GM12878 (cell line): ENCODE data around the gene TNFSF9. TPM values are rescaled to one million over a fixed set of nuclear protein-coding genes. Genes with fewer than 3 reads are reported as not detected.

Source experiments
- ATAC-seq: fragments of 200-7000 bp; cut with Tn5 transposase; 3 replicates; pipeline ENCODE4 v1.9.1; 2020; ENCODE audit warnings: mild to moderate bottlenecking, moderate library complexity
- BruUV-seq: library from RNA; stranded (reverse); fragments of 400-500 nt; replicated peaks from 2 replicates; lab custom pipeline; 2021; lab: Mats Ljungman, UMichigan
- CTCF ChIA-PET: fragments of 300-600 bp; sonication (Branson Sonifier 250); formaldehyde crosslinking; extraction: SDS; loops from one replicate; lab custom pipeline; 2021; ENCODE audit warnings: inconsistent platforms; lab: Yijun Ruan, JAX
- POLR2A ChIA-PET: fragments of 350-600 bp; formaldehyde crosslinking; extraction: SDS; loops from one replicate; lab custom pipeline; 2021; ENCODE audit warnings: inconsistent platforms; lab: Charles Lee
- RAD21 ChIA-PET: fragments of 300-600 bp; sonication (Branson Sonifier 250); formaldehyde crosslinking; loops from one replicate; lab custom pipeline; 2023; ENCODE audit warnings: antibody characterized with exemption; ENCODE audit not compliant: unreplicated experiment; lab: Charles Lee
- SMC1A ChIA-PET: fragments of 300-600 bp; sonication (Branson Sonifier 250); formaldehyde crosslinking; loops from one replicate; lab custom pipeline; 2023; ENCODE audit not compliant: unreplicated experiment, uncharacterized antibody; lab: Charles Lee
- DNase-seq: peaks from one replicate; pipeline ENCODE4 v3.0.0-alpha.2; 2011; ENCODE audit warnings: low read depth, low spot score
- FAIRE-seq: peaks from 3 replicates; lab custom pipeline; 2011; peaks lifted over from hg19 to GRCh38; lab: Jason Lieb, UNC
- H2AFZ ChIP-seq: 2 replicates; pipeline ENCODE4 v1.6.0; 2011; ENCODE audit warnings: low read depth, low read length, control low read depth; ENCODE audit not compliant: control insufficient read depth
- H3K27ac ChIP-seq: 2 replicates; pipeline ENCODE4 v1.5.1; 2011; ENCODE audit warnings: control low read depth; ENCODE audit not compliant: control insufficient read depth, insufficient read depth
- H3K27me3 ChIP-seq, 2 experiments: replicated peaks in 1 of 2; 2 replicates each; pipeline versions ENCODE4 v1.6.0 to v1.6.1; 2011; ENCODE audit warnings: low read length in 1 of 2; ENCODE audit not compliant: control insufficient read depth in 2 of 2, insufficient read depth in 2 of 2
- H3K36me3 ChIP-seq, 2 experiments: 2 replicates each; pipeline ENCODE4 v1.5.1; 2011; ENCODE audit warnings: low read length in 1 of 2; ENCODE audit not compliant: control insufficient read depth in 2 of 2, insufficient read depth in 2 of 2
- H3K4me1 ChIP-seq: 2 replicates; pipeline ENCODE4 v1.6.1; 2011; ENCODE audit warnings: mild to moderate bottlenecking, low read length, moderate library complexity, mixed read lengths; ENCODE audit not compliant: control insufficient read depth, insufficient read depth
- H3K4me2 ChIP-seq: 2 replicates; pipeline ENCODE4 v1.6.0; 2011; ENCODE audit warnings: control low read depth; ENCODE audit not compliant: control insufficient read depth, insufficient read depth
- H3K4me3 ChIP-seq: fragments of 200-600 bp; sonication (generic); 2 replicates; pipeline ENCODE4 v1.5.1; 2016
- H3K79me2 ChIP-seq: 2 replicates; pipeline ENCODE4 v1.6.0; 2011; ENCODE audit warnings: low read length; ENCODE audit not compliant: control insufficient read depth, insufficient read depth
- H3K9ac ChIP-seq: 2 replicates; pipeline ENCODE4 v1.8.0; 2011; ENCODE audit warnings: low read length, control low read depth, mixed read lengths; ENCODE audit not compliant: control insufficient read depth, insufficient read depth
- H3K9me3 ChIP-seq: replicated peaks from 3 replicates; pipeline ENCODE4 v1.5.1; 2011; ENCODE audit warnings: mild to moderate bottlenecking, low read length; ENCODE audit not compliant: control insufficient read depth, insufficient read depth
- H4K20me1 ChIP-seq: 2 replicates; pipeline ENCODE4 v1.6.0; 2011; ENCODE audit not compliant: control insufficient read depth, insufficient read depth
- BACH1 ChIP-seq: fragments of 450-650 bp; IDR thresholded peaks from 2 replicates; pipeline ENCODE4 v1.6.1; 2017; ENCODE audit warnings: mild to moderate bottlenecking, borderline replicate concordance
- MTA3 ChIP-seq: IDR thresholded peaks from 2 replicates; pipeline ENCODE4 v1.6.1; 2012; ENCODE audit warnings: low read length, inconsistent platforms, borderline replicate concordance
- PAX5 ChIP-seq: IDR thresholded peaks from 2 replicates; pipeline ENCODE4 v1.6.1; 2011; ENCODE audit warnings: low read depth, low read length, borderline replicate concordance
- POU2F2 ChIP-seq: IDR thresholded peaks from 3 replicates; pipeline ENCODE4 v1.6.1; 2011; ENCODE audit warnings: low read depth, mild to moderate bottlenecking, low read length, borderline replicate concordance
- RB1 ChIP-seq: fragments of 450-650 bp; formaldehyde crosslinking; IDR thresholded peaks from 2 replicates; pipeline ENCODE4 v1.6.1; 2017; ENCODE audit warnings: mild to moderate bottlenecking, borderline replicate concordance
- SIN3A ChIP-seq: IDR thresholded peaks from 2 replicates; pipeline ENCODE4 v1.6.1; 2012; ENCODE audit warnings: low read depth, low read length, improper control_type of control experiment
- SMARCA5 ChIP-seq: fragments of 450-650 bp; IDR thresholded peaks from 2 replicates; pipeline ENCODE4 v1.6.1; 2017; ENCODE audit warnings: mild to moderate bottlenecking
- WRNIP1 ChIP-seq: IDR thresholded peaks from 2 replicates; pipeline ENCODE4 v1.6.1; 2011; ENCODE audit warnings: low read depth, low read length, improper control_type of control experiment, borderline replicate concordance
- ZZZ3 ChIP-seq: IDR thresholded peaks from 2 replicates; pipeline ENCODE4 v1.6.1; 2011; ENCODE audit warnings: low read depth; ENCODE audit not compliant: control insufficient read depth, insufficient read length
- WGBS: methylation state at CpG from one replicate; pipeline ENCODE4 v1.1.6; 2016; ENCODE audit warnings: low lambda C conversion rate; ENCODE audit not compliant: insufficient replicate concordance, insufficient coverage; ENCODE audit errors: missing lambda C conversion rate; 5-methylcytosine and 5-hydroxymethylcytosine counted together
- in situ Hi-C: fragments of 300-500 bp; cut with MboI; formaldehyde crosslinking; loops from 9 replicates; pipeline ENCODE4 v1.14.3; 2018; ENCODE audit warnings: mixed read lengths
- intact Hi-C: fragments of 100-400 bp; cut with micrococcal nuclease; formaldehyde crosslinking; loops from one replicate; pipeline ENCODE4 v1.14.2; 2022; ENCODE audit not compliant: unreplicated experiment
- polyA plus RNA-seq, 11 experiments: library from polyadenylated mRNA; depleted of rRNA in 4 of 11; unstranded in 6 of 11; stranded (reverse) in 5 of 11; fragments of >200 nt; fragmentation: Nextera tagmentation in 4 of 11; fragmentation: Illumina TruSeq in 1 of 11; extraction: Ambion mirVana in 4 of 11; extraction: Trizol in 1 of 11; gene quantifications; 1 replicate in 1 of 11; 2 replicates in 10 of 11; pipeline versions ENCODE4 v1.2.1 to v1.2.3, GENCODE V29; 2011 to 2016; ENCODE audit warnings: inconsistent platforms in 2 of 11, missing spikeins in 2 of 11, low read depth in 1 of 11
- total RNA-seq, 4 experiments: library from RNA; depleted of rRNA in 3 of 4; stranded (reverse); fragments of >200 nt in 3 of 4; fragmentation: Illumina TruSeq in 1 of 4; extraction: Trizol in 1 of 4; gene quantifications; 2 replicates each; pipeline versions ENCODE4 v1.2.1 to v1.2.3, GENCODE V29; 2013 to 2021
- TF ChIP-seq, protein P1 (sequence below): IDR thresholded peaks from 2 replicates; pipeline ENCODE4 v1.6.1; 2012; ENCODE audit warnings: low read depth, low read length, improper control_type of control experiment
- TF ChIP-seq, protein P2 (sequence below): IDR thresholded peaks from 2 replicates; pipeline ENCODE4 v1.6.1; 2011; ENCODE audit warnings: low read depth, mild to moderate bottlenecking, low read length, moderate library complexity, borderline replicate concordance; ENCODE audit errors: extremely low read depth
- TF ChIP-seq, protein P3 (sequence below): IDR thresholded peaks from 2 replicates; pipeline ENCODE4 v1.6.1; 2012; ENCODE audit warnings: improper control_type of control experiment, low read depth, low read length; ENCODE audit not compliant: insufficient replicate concordance

Gene TNFSF9
- total and polyA plus RNA-seq, 10 of the 15 experiments (the other 5 are each of a cell fraction or from before 2014, with no cell fraction given), result 6.2 to 75.3 (median 22.1) TPM

DNA sequence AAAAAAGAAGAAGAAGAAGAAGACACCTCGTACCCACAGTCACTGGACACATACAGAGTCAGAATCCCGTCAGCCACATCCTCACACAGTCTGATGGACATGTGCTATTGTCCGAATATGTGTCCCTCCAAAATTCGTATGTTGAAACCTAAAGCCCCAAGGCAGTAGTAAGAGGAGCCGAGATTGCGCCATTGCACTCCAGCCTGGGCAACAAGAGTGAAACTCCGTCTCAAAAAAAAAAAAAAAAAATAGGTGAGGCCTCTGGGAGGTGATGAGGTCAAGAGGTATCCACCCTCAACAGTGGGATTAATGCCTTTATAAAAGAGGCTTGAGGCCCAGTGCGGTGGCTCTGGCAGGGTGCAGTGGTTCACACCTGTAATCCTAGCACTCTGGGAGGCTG, 46.6 kb upstream of the TNFSF9 start:
- no peaks in the 10 kb centered on the region for H3K36me3 ChIP-seq
- no peaks in the 10 kb centered on the region for H4K20me1 ChIP-seq
- no peak overlapping the region for H3K27ac ChIP-seq
- peaks cover 16% of the 10 kb centered on the region for H3K79me2 ChIP-seq
- 86% methylated on average over 8 of the region's 8 CpGs for WGBS
- H3K9me3 ChIP-seq, result no peaks in the 10 kb centered on the region
- in situ Hi-C loops, result no loop called here
- H3K4me3 ChIP-seq, result no peak overlapping the region
- ATAC-seq, result no peak
- intact Hi-C loops, result no loop called here
- RAD21 ChIA-PET, result no interaction called here
- no peak overlapping the region for H3K4me2 ChIP-seq
- H2AFZ ChIP-seq, result no peak overlapping the region
- CTCF ChIA-PET, result interaction anchor here (1.4 kb wide), 1 partner anchor 15 kb away, joined by 3 read pairs; no protein-coding TSS in a partner anchor
- SMC1A ChIA-PET, result no interaction called here
- BruUV-seq, result no TSS peak
- POLR2A ChIA-PET, result interaction anchor here (0.6 kb wide), 1 partner anchor 60 kb away, joined by 3 read pairs; no protein-coding TSS in a partner anchor
- no peak overlapping the region for H3K9ac ChIP-seq
- H3K4me1 ChIP-seq, result peaks cover 13% of the 10 kb centered on the region
- no peak for DNase-seq
- no peak for TF ChIP-seq BACH1
- TF ChIP-seq, protein P1, sequence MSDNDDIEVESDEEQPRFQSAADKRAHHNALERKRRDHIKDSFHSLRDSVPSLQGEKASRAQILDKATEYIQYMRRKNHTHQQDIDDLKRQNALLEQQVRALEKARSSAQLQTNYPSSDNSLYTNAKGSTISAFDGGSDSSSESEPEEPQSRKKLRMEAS, result no peak
- TF ChIP-seq SMARCA5, result no peak
- TF ChIP-seq, protein P2, sequence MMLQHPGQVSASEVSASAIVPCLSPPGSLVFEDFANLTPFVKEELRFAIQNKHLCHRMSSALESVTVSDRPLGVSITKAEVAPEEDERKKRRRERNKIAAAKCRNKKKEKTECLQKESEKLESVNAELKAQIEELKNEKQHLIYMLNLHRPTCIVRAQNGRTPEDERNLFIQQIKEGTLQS, result no peak
- TF ChIP-seq PAX5, result no peak
- H3K27me3 ChIP-seq, result no peaks in the 10 kb centered on the region
- FAIRE-seq, result no peak

DNA sequence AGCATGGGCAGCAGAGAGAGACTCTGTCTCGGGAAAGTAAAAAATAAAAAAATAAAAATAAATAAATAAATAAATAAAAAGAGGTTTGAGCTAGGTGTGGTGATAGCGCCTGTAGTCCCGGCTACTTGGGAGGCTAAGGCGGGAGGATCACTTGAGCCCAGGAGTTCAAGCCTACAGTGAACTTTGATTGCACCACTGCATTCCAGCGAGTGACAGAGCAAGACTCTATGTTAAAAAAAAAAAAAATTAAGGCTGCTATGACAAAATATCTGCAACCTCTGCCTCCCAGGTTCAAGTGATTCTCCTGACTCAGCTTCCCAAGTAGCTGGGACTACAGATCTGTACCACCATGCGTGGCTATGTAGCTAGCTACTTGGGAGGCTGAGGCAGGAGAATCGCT, 46.0 kb upstream of the TNFSF9 start:
- ChIA-PET CTCF (interaction anchor here (1.4 kb wide), 1 partner anchor 14 kb away, joined by 3 read pairs; no protein-coding TSS in a partner anchor), SMC1A (interaction anchor here (0.6 kb wide), 2 partner anchors 37 to 40 kb away, joined by 3 read pairs; no protein-coding TSS in a partner anchor), POLR2A (interaction anchor here (0.6 kb wide), 1 partner anchor 59 kb away, joined by 3 read pairs; no protein-coding TSS in a partner anchor), RAD21 (interaction anchor here (1.1 kb wide), 1 partner anchor 379 kb away, joined by 7 read pairs; no protein-coding TSS in a partner anchor)
- Histone ChIP-seq H4K20me1 (no peaks in the 10 kb centered on the region), H3K36me3 (no peaks in the 10 kb centered on the region), H3K4me2 (no peak overlapping the region), H3K4me1 (peaks cover 14% of the 10 kb centered on the region), H3K9ac (no peak overlapping the region), H3K4me3 (no peak overlapping the region), H3K9me3 (no peaks in the 10 kb centered on the region), H2AFZ (no peak overlapping the region), H3K79me2 (peaks cover 16% of the 10 kb centered on the region), H3K27ac (no peak overlapping the region), H3K27me3 (no peaks in the 10 kb centered on the region)
- intact Hi-C loops (no loop called here), in situ Hi-C loops (no loop called here)
- no peak for DNase-seq
- ATAC-seq, result no peak
- BruUV-seq, result no TSS peak
- FAIRE-seq, result no peak
- WGBS, result 69% methylated on average over 7 of the region's 7 CpGs
- TF ChIP-seq SIN3A (no peak), POU2F2 (no peak), RB1 (no peak), MTA3 (no peak), ZZZ3 (no peak), WRNIP1 (no peak)
- TF ChIP-seq, protein P3, sequence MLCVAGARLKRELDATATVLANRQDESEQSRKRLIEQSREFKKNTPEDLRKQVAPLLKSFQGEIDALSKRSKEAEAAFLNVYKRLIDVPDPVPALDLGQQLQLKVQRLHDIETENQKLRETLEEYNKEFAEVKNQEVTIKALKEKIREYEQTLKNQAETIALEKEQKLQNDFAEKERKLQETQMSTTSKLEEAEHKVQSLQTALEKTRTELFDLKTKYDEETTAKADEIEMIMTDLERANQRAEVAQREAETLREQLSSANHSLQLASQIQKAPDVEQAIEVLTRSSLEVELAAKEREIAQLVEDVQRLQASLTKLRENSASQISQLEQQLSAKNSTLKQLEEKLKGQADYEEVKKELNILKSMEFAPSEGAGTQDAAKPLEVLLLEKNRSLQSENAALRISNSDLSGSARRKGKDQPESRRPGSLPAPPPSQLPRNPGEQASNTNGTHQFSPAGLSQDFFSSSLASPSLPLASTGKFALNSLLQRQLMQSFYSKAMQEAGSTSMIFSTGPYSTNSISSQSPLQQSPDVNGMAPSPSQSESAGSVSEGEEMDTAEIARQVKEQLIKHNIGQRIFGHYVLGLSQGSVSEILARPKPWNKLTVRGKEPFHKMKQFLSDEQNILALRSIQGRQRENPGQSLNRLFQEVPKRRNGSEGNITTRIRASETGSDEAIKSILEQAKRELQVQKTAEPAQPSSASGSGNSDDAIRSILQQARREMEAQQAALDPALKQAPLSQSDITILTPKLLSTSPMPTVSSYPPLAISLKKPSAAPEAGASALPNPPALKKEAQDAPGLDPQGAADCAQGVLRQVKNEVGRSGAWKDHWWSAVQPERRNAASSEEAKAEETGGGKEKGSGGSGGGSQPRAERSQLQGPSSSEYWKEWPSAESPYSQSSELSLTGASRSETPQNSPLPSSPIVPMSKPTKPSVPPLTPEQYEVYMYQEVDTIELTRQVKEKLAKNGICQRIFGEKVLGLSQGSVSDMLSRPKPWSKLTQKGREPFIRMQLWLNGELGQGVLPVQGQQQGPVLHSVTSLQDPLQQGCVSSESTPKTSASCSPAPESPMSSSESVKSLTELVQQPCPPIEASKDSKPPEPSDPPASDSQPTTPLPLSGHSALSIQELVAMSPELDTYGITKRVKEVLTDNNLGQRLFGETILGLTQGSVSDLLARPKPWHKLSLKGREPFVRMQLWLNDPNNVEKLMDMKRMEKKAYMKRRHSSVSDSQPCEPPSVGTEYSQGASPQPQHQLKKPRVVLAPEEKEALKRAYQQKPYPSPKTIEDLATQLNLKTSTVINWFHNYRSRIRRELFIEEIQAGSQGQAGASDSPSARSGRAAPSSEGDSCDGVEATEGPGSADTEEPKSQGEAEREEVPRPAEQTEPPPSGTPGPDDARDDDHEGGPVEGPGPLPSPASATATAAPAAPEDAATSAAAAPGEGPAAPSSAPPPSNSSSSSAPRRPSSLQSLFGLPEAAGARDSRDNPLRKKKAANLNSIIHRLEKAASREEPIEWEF, result no peak
